IMR-90 (cell line): Measurements from ENCODE around the gene PPP1R37. TPM values are rescaled to one million over a fixed set of nuclear protein-coding genes. Genes with fewer than 3 reads are reported as not detected.

ENCODE experiments used
- ATAC-seq: fragments of 200-7000 bp; cut with Tn5 transposase; 2 replicates; pipeline ENCODE4 v1.9.1; 2020; ENCODE audit warnings: low read depth, mild to moderate bottlenecking, moderate library complexity
- BruUV-seq: library from RNA; stranded (reverse); fragments of 400-500 nt; replicated peaks from 2 replicates; lab custom pipeline; 2021; lab: Mats Ljungman, UMichigan
- CTCF ChIA-PET: fragments of 300-600 bp; formaldehyde crosslinking; extraction: SDS; loops from one replicate; lab custom pipeline; 2021; ENCODE audit warnings: antibody characterized with exemption; lab: Yijun Ruan, JAX
- POLR2A ChIA-PET: fragments of 300-600 bp; sonication (Branson Sonifier 250); formaldehyde crosslinking; loops from one replicate; lab custom pipeline; 2022; ENCODE audit warnings: antibody characterized with exemption; ENCODE audit not compliant: unreplicated experiment; lab: Charles Lee
- DNase-seq: peaks from one replicate; pipeline ENCODE4 v3.0.0; 2013
- H2AFZ ChIP-seq: replicated peaks from 2 replicates; pipeline ENCODE3; 2013; ENCODE audit warnings: low read length, mild to moderate bottlenecking; ENCODE audit not compliant: poor library complexity
- H2AK5ac ChIP-seq: 2 replicates; pipeline ENCODE4 v1.6.1; 2013; ENCODE audit warnings: low read depth, low read length, inconsistent platforms
- H2AK9ac ChIP-seq: replicated peaks from 2 replicates; pipeline ENCODE3; 2013; ENCODE audit warnings: mild to moderate bottlenecking, low read depth, low read length, moderate library complexity; ENCODE audit not compliant: poor library complexity
- H2BK120ac ChIP-seq: 2 replicates; pipeline ENCODE4 v1.6.1; 2013; ENCODE audit warnings: low read depth, low read length, inconsistent platforms
- H2BK15ac ChIP-seq: 3 replicates; pipeline ENCODE4 v1.6.1; 2013; ENCODE audit warnings: low read depth, low read length, inconsistent platforms
- H2BK20ac ChIP-seq: 2 replicates; pipeline ENCODE4 v1.6.1; 2013; ENCODE audit warnings: low read depth, mild to moderate bottlenecking, inconsistent platforms, low read length, moderate library complexity
- H2BK5ac ChIP-seq: 2 replicates; pipeline ENCODE4 v1.6.1; 2013; ENCODE audit warnings: mild to moderate bottlenecking, low read depth, low read length, inconsistent platforms; ENCODE audit not compliant: poor library complexity, severe bottlenecking
- H3K14ac ChIP-seq: replicated peaks from 2 replicates; pipeline ENCODE4 v1.6.1; 2013; ENCODE audit warnings: low read depth, low read length, inconsistent platforms
- H3K18ac ChIP-seq: 2 replicates; pipeline ENCODE4 v1.6.1; 2013; ENCODE audit warnings: low read depth, low read length, control low read depth
- H3K23ac ChIP-seq: 2 replicates; pipeline ENCODE4 v1.6.1; 2013; ENCODE audit warnings: low read depth, low read length, inconsistent platforms
- H3K27ac ChIP-seq: 2 replicates; pipeline ENCODE4 v1.5.1; 2013; ENCODE audit warnings: mild to moderate bottlenecking, control low read depth, low read length; ENCODE audit not compliant: insufficient read depth
- H3K27me3 ChIP-seq: 2 replicates; pipeline ENCODE4 v1.6.1; 2013; ENCODE audit warnings: low read length; ENCODE audit not compliant: control insufficient read depth, insufficient read depth
- H3K36me3 ChIP-seq: 2 replicates; pipeline ENCODE4 v1.6.1; 2013; ENCODE audit warnings: low read length, mixed read lengths; ENCODE audit not compliant: control insufficient read depth, insufficient read depth
- H3K4ac ChIP-seq: 2 replicates; pipeline ENCODE4 v1.6.1; 2013; ENCODE audit warnings: low read depth, low read length, inconsistent platforms
- H3K4me1 ChIP-seq: 2 replicates; pipeline ENCODE4 v1.6.1; 2013; ENCODE audit warnings: low read length, mixed read lengths; ENCODE audit not compliant: control insufficient read depth, insufficient read depth
- H3K4me2 ChIP-seq: 2 replicates; pipeline ENCODE4 v1.6.1; 2013; ENCODE audit warnings: low read depth, mild to moderate bottlenecking, control low read depth, low read length, moderate library complexity
- H3K4me3 ChIP-seq: 2 replicates; pipeline ENCODE4 v1.5.1; 2013; ENCODE audit warnings: low read depth, mild to moderate bottlenecking, control low read depth, low read length, moderate library complexity; ENCODE audit not compliant: insufficient read depth
- H3K56ac ChIP-seq: 2 replicates; pipeline ENCODE4 v1.6.1; 2013; ENCODE audit warnings: low read length, inconsistent platforms; ENCODE audit not compliant: insufficient read depth; ENCODE audit errors: extremely low read depth
- H3K79me1 ChIP-seq, 2 experiments: 2 replicates each; pipeline ENCODE4 v1.6.1; 2013; ENCODE audit warnings: low read length in 2 of 2, inconsistent platforms in 1 of 2, low read depth in 1 of 2
- H3K9ac ChIP-seq: 2 replicates; pipeline ENCODE4 v1.6.1; 2013; ENCODE audit warnings: low read depth, low read length, control low read depth
- H3K9me1 ChIP-seq: 2 replicates; pipeline ENCODE4 v1.6.1; 2013; ENCODE audit warnings: low read length, inconsistent platforms; ENCODE audit not compliant: insufficient read depth
- H3K9me3 ChIP-seq: 2 replicates; pipeline ENCODE4 v1.6.1; 2013; ENCODE audit warnings: low read length; ENCODE audit not compliant: control insufficient read depth, insufficient read depth
- H4K20me1 ChIP-seq: 2 replicates; pipeline ENCODE4 v1.6.1; 2013; ENCODE audit warnings: low read length, inconsistent platforms; ENCODE audit not compliant: insufficient read depth
- H4K5ac ChIP-seq: 2 replicates; pipeline ENCODE4 v1.6.1; 2013; ENCODE audit warnings: mild to moderate bottlenecking, low read depth, low read length, control low read depth
- H4K8ac ChIP-seq, 2 experiments: 2 replicates each; pipeline ENCODE4 v1.6.1; 2013; ENCODE audit warnings: low read depth in 2 of 2, low read length in 2 of 2, control low read depth in 1 of 2, inconsistent platforms in 1 of 2
- H4K91ac ChIP-seq: 2 replicates; pipeline ENCODE4 v1.6.1; 2013; ENCODE audit warnings: low read depth, low read length, inconsistent platforms; ENCODE audit not compliant: insufficient read depth
- BHLHE40 ChIP-seq: fragments of 150-350 bp; IDR thresholded peaks from 2 replicates; pipeline ENCODE4 v1.6.1; 2016; ENCODE audit warnings: mild to moderate bottlenecking, low read depth, low read length
- CEBPB ChIP-seq: IDR thresholded peaks from 2 replicates; pipeline ENCODE4 v1.6.1; 2012; ENCODE audit warnings: low read depth, low read length, improper control_type of control experiment
- CTCF ChIP-seq: conservative IDR thresholded peaks from 2 replicates; pipeline ENCODE4 v1.5.1; 2012; ENCODE audit warnings: mild to moderate bottlenecking, low read depth, low read length, improper control_type of control experiment
- ELK1 ChIP-seq: fragments of 150-350 bp; IDR thresholded peaks from 2 replicates; pipeline ENCODE4 v1.6.1; 2016; ENCODE audit warnings: low read depth, mild to moderate bottlenecking, low read length, moderate library complexity, borderline replicate concordance
- FOS ChIP-seq: fragments of 150-350 bp; IDR thresholded peaks from 2 replicates; pipeline ENCODE4 v1.6.1; 2016; ENCODE audit warnings: low read depth, low read length
- MAFK ChIP-seq: IDR thresholded peaks from 2 replicates; pipeline ENCODE4 v1.6.1; 2012; ENCODE audit warnings: low read depth, low read length, improper control_type of control experiment
- MAZ ChIP-seq: IDR thresholded peaks from 2 replicates; pipeline ENCODE4 v1.6.1; 2012; ENCODE audit warnings: low read depth, mild to moderate bottlenecking, low read length, improper control_type of control experiment, moderate library complexity, borderline replicate concordance
- MXI1 ChIP-seq: IDR thresholded peaks from 2 replicates; pipeline ENCODE4 v1.6.1; 2012; ENCODE audit warnings: low read depth, mild to moderate bottlenecking, low read length, moderate library complexity, borderline replicate concordance
- NFE2L2 ChIP-seq: fragments of 150-350 bp; IDR thresholded peaks from 2 replicates; pipeline ENCODE4 v1.6.1; 2016; ENCODE audit warnings: low read depth, mild to moderate bottlenecking, low read length
- RAD21 ChIP-seq: IDR thresholded peaks from 2 replicates; pipeline ENCODE4 v1.6.1; 2012; ENCODE audit warnings: low read length, improper control_type of control experiment
- RCOR1 ChIP-seq: IDR thresholded peaks from 2 replicates; pipeline ENCODE4 v1.6.1; 2012; ENCODE audit warnings: mild to moderate bottlenecking, low read length, improper control_type of control experiment; ENCODE audit not compliant: insufficient replicate concordance
- SMC3 ChIP-seq: fragments of 150-350 bp; IDR thresholded peaks from 2 replicates; pipeline ENCODE4 v1.6.1; 2016; ENCODE audit warnings: low read depth, mild to moderate bottlenecking, antibody characterized with exemption, low read length, moderate library complexity
- USF2 ChIP-seq: fragments of 150-350 bp; IDR thresholded peaks from 2 replicates; pipeline ENCODE4 v1.6.1; 2017; ENCODE audit warnings: mild to moderate bottlenecking, antibody characterized with exemption, low read length, low read depth
- WGBS, 2 experiments: methylation state at CpG; one replicate each; pipeline versions ENCODE4 v1.1.5 to v1.1.7; 2013; ENCODE audit warnings: missing lambda C conversion rate in 2 of 2; ENCODE audit not compliant: insufficient read length in 1 of 2; ENCODE audit errors: extremely low coverage in 2 of 2; 5-methylcytosine and 5-hydroxymethylcytosine counted together
- dilution Hi-C: fragments of 300-500 bp; cut with HindIII; formaldehyde crosslinking; loops from one replicate; pipeline ENCODE4 v1.14.3; 2018; ENCODE audit warnings: low sequenced_read_pairs; ENCODE audit not compliant: unreplicated experiment
- in situ Hi-C: fragments of 300-500 bp; cut with MboI; formaldehyde crosslinking; loops from 3 replicates; pipeline ENCODE4 v1.14.3; 2019; ENCODE audit warnings: low sequenced_read_pairs, inconsistent platforms, mixed read lengths
- intact Hi-C: fragments of 100-400 bp; cut with micrococcal nuclease; formaldehyde crosslinking; loops from 2 replicates; pipeline ENCODE4 v1.10.0; 2022
- polyA plus RNA-seq, 3 experiments: library from polyadenylated mRNA; depleted of rRNA; stranded (reverse); fragments of >200 nt; gene quantifications; 2 replicates each; pipeline ENCODE4 v1.2.3, GENCODE V29; 2012; ENCODE audit warnings: low replicate concordance in 1 of 3
- total RNA-seq: library from RNA; depleted of rRNA; stranded (reverse); fragments of >200 nt; gene quantifications from 2 replicates; pipeline ENCODE4 v1.2.3, GENCODE V29; 2012

The PPP1R37 gene
- total and polyA plus RNA-seq, 2 of the 4 experiments (the other 2 are of a cell fraction): 13.1 to 18.5 TPM

GRCh38 chr19:45187421-45188100 is 94.6 kb downstream of the PPP1R37 start (continued):
- peak; percentile 25; the same call in 1 of the 2 replicates for TF ChIP-seq RAD21

GRCh38 chr19:45189971-45190370 is 97.0 kb downstream of the PPP1R37 start:
- dilution Hi-C loops: no loop called here
- no peak for DNase-seq
- no TSS peak for BruUV-seq
- TF ChIP-seq MAFK: no peak
- TF ChIP-seq ELK1: no peak
- no peak for TF ChIP-seq MXI1
- no peak for TF ChIP-seq RCOR1
- TF ChIP-seq CTCF: no peak
- no peak for TF ChIP-seq CEBPB
- TF ChIP-seq MAZ: no peak
- no peak for TF ChIP-seq USF2
- no peak for TF ChIP-seq BHLHE40
- no peak for TF ChIP-seq FOS
- TF ChIP-seq RAD21: no peak
- TF ChIP-seq SMC3: no peak
- no peak for TF ChIP-seq NFE2L2

More at GRCh38 chr19:45189971-45190370, 97.0 kb downstream of the PPP1R37 start:
- Histone ChIP-seq H2BK20ac (no peak overlapping the region), H2BK15ac (no peak overlapping the region), H3K23ac (no peak overlapping the region), H3K79me1 (no peaks in the 10 kb centered on the region), H3K4me2 (no peak overlapping the region), H3K36me3 (no peaks in the 10 kb centered on the region), H3K9me1 (no peaks in the 10 kb centered on the region), H4K8ac (no peak overlapping the region), H2BK5ac (no peak overlapping the region), H3K27ac (no peak overlapping the region), H3K18ac (no peak overlapping the region), H4K91ac (no peak overlapping the region), H3K4me1 (no peaks in the 10 kb centered on the region), H3K4me3 (no peak overlapping the region), H3K14ac (no peak overlapping the region), H4K20me1 (no peaks in the 10 kb centered on the region), H3K56ac (no peak overlapping the region), H2AFZ (no peak overlapping the region), H3K9me3 (no peaks in the 10 kb centered on the region; the same call in 1 of the 2 replicates), H3K9ac (no peak overlapping the region), H2AK9ac (no peak overlapping the region), H3K27me3 (no peaks in the 10 kb centered on the region), H4K5ac (no peak overlapping the region), H3K4ac (no peak overlapping the region), H2AK5ac (no peak overlapping the region), H2BK120ac (no peak overlapping the region)
- ATAC-seq: no peak
- ChIA-PET CTCF (no interaction called here), POLR2A (no interaction called here)
- in situ Hi-C loops: no loop called here
- intact Hi-C loops: no loop called here
- WGBS, 2 experiments: no CpG with 5 or more reads among the region's 1 CpG
